GM19239 (cell line): ENCODE measurements around the gene RBMS2.

ENCODE experiments used
- DNase-seq: peaks from one replicate; pipeline ENCODE4 v3.0.0; 2011; ENCODE audit warnings: low spot score; ENCODE audit not compliant: insufficient read length
- FAIRE-seq: peaks from 2 replicates; lab custom pipeline; 2011; peaks lifted over from hg19 to GRCh38; lab: Jason Lieb, UNC

RBMS2 gene

DNA sequence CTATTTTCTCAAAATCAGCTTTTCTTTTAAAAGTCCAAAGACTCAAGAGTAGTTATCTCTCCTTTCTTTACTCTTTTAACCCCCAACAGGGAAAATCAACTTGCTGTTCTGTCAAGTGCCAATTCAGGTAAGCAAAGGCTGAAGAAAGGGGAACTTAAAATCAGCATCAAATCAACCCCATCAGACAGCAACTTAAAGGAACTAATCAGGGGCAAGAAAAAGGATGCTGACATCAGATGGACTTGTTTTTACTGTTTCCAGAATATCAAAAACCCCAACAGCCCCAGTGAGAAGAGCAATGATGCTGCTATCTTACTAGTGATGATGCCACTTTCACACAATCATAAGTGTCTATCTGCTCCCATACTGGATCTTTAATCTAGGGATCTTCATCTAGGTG is 105.1 kb downstream of the RBMS2 start:
- no peak for FAIRE-seq
- DNase-seq, result no peak

DNA sequence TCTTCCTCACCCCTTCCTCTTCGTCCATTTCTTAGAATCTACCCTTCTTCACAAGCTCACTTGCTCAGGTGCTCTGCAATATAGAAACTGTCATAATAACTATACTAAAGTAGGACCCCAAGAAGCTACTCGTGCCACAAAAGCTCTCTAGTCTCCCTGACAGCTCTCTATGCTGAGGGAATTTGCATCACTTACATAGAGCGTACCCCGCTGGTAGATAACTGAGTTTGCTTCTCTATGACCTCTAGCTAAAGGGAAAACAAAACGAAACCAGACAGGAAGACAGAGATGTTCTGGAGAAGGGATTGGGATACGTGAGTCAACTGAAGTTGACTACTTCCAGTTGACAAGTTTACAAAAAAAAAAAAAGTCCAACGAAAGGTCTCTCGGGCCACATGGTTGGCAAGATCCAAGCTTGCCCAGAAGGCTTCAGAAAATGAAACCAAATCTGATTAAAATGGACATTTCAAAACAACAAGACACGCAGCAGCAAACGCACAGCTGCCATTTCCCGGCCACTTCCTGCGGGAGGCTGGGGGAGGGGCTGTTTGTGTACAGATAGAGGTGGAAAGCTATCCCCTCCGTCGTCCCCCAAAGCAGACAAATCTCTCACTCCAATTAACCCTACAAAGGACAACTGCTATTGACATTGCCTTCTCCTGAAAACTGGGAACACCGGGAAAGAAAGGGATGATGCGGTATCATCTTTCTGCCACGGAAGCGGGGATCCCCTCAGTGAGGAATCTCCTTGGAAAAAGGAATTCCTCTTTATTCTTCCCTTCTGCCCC is 107.2 kb downstream of the RBMS2 start:
- DNase-seq (peak; percentile 62), FAIRE-seq (peak; percentile 81)

DNA sequence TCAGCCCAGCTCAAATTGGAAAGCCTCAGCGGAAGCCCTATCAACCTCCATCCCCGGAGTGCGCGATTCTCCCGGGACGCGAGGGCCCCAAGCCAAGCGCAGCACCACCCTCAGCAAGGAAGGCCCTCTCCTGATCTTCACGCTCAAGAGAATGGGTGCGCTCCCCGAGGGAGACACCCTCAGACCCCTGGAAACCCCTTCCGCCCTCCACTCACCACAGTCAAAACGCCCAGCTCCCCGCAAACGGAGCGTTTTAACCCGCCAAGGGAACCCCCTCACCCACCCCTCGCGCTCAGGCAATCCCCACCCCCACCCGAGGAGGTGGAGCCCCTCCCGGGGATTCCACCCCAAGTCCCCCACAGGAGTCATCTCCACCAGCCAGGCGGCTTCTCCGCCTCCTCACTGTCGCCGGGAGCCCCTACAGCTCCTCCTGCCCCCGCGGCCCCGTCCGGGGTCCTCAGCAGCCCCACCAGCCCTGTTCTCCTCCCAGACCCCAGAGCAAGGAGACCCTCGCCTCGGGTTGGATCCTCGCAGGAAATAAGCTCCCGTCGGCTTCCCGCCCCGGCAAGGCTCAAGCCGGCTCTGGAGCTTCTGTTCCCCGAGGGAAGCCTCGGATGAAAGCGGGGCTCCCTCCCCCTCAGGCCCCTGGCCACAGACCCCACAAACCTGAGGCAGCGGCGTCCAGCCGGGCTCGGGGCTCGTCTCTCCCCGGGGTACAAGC is 108.0 kb downstream of the RBMS2 start:
- DNase-seq, result no peak
- FAIRE-seq, result no peak

DNA sequence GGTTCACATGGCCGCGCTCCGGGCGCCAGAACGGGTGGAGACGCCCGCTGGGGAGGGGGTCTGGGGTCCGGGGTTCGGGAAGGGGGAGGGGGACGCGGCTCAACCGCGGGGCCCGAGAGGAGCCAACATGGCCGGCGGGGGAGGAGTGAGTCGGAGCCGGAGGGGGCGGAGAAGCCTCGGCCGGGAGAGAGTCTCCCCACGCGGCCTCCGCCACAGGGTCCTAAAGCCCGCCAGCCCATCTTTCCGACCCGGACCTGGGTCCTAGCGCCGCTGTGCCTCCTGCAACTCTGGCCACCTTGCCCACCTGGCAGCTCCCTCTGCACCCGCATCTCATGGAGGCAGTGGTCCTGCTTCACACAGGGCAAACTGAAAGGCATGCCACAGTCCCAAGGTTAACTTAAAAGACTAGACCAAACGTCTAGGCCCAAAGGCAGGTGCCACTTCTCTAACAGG is 108.6 kb downstream of the RBMS2 start, which contains the start of gene BAZ2A:
Gene BAZ2A (minus strand): TSS at position 147 of the 453 bp plus-strand sequence. CDS start 12,796 bp downstream, outside the sequence.
- peak; percentile 74 for FAIRE-seq
- DNase-seq, result peak; percentile 82

DNA sequence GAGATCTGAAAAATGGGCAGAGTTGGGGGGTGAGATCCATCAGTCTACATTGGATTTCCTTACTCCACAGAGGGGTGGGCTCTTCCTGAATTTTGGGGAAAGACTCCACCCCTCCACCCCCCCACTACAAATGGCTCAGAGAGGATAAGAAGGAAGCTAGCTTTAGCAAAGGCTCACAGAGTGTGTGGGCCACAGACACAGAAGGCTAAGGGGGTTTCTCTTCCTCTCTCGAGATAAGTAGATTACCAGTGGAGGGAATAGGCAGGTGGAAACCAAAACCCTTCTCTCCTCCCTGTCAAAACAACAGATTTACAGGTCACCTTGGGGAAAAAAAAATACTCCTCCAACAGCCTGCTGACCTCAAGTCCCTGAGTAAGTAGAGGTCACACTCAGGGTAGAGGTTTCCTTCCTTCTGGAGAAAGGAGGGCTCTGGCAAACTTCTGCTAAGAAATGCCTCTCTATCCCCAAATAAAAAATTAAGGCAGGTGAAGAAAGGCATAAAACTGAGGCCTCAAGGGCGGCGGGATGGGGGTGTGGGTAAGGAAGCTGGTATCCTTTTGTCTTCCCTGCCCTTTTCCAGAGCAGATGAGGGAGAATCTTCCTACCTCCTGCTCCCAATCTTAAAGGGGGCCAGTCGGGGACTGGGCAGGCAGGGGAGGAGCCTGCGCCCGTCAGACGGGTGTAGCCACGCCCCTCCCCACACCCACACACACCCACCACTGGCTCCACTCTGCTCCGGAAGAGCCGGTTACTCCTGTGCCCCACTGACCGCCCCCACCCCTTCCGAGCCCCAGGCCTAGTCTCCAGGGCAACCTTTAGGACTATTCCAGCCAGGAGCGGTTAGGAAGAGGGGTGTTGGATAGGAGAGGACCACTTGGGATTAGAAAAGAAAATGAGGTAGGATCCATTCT is 110.4 kb downstream of the RBMS2 start:
- DNase-seq (no peak), FAIRE-seq (no peak)

- FAIRE-seq (no peak), DNase-seq (no peak)
Observed at GRCh38 chr12:56632701-56633467, 111.3 kb downstream of the RBMS2 start.

GRCh38 chr12:56633468-56634241 is 112.0 kb downstream of the RBMS2 start:
- no peak for DNase-seq
- FAIRE-seq, result no peak

DNA sequence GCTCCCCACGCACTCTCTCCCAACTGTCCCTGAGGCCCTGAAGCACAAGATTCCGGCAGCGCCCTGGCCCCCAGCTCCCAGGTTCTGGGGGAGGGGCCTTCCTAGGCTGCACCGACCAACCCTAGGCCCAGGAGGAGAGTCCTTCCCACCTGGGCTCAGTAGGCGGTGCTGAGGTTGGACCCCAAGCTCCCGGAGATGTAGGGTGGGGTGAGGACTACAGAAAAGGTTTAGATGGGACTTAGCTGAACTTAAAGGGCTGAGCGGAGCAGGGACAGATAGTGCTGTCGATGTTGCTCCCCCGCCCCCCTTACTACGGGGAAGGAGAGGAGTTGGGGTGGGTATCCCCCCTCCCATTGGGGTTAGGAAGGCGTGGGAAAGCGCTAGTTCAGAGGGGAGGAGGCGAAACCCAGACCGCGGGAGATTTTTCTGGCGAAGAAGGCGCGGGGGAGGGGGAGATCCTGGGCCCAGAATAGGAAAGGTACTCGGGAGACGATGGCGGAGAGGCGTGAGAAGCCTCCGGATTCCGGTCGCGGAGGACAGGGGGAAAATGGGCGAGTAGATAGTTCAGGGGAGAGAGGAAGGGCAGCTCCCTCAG is 112.7 kb downstream of the RBMS2 start:
- peak; percentile 26 for FAIRE-seq
- DNase-seq, result no peak

- FAIRE-seq (peak; percentile 71), DNase-seq (no peak)
Observed at GRCh38 chr12:56634837-56635791, 113.5 kb downstream of the RBMS2 start.

DNA sequence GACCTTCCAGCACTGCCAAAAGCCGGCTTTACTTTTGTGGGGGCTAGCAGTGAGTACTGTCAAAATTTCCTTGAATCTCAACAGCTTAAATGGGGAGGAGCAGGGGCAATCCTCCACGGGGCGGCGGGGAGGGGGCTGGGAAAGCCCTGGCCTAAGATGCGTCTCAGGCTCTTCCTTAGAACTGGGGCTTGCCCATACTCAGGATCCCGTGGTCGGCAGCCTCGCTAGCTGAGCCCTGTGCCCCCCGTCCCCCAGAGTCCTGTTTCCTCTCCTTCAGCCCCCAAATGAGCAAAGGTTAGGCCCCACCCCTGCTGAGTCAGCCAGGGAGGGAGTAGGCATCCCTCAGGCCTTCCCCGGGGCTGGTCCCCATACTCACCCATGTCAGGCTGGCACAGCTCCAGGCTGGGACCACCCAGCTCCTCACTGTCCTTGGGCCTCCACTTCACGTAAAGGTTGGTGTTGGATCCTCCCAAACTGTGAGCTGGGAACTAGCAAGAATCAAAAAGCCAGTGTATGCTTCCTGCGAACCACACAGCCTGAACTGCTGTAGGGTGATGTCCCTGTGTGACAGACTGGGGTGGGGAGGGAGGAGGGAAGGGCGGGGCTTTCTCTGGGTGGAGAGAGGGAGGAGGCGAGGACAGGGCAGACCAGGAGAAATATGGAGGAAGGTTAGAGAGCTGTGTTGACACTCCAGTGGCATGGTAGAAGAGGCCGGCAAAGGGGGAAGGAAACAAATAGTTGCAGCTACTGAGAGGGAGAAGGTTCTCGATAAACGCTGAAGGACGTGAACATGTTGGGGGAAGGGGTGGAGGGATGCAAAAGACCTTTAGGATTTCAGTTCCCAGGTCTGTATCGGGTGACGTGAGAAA is 114.4 kb downstream of the RBMS2 start:
- FAIRE-seq (peak; percentile 96), DNase-seq (peak; percentile 74)

GRCh38 chr12:56636675-56637540 is 115.3 kb downstream of the RBMS2 start:
- DNase-seq (peak; percentile 76), FAIRE-seq (no peak)

- FAIRE-seq, result no peak
Observed at GRCh38 chr12:56637621-56638020, 116.0 kb downstream of the RBMS2 start.

GRCh38 chr12:56641219-56641618 is 119.6 kb downstream of the RBMS2 start:
- no peak for FAIRE-seq
- DNase-seq, result no peak

More at GRCh38 chr12:56637621-56638020, 116.0 kb downstream of the RBMS2 start:
- no peak for DNase-seq

GRCh38 chr12:56644654-56645053 is 123.0 kb downstream of the RBMS2 start:
- FAIRE-seq, result peak; percentile 18
- DNase-seq, result no peak

DNA sequence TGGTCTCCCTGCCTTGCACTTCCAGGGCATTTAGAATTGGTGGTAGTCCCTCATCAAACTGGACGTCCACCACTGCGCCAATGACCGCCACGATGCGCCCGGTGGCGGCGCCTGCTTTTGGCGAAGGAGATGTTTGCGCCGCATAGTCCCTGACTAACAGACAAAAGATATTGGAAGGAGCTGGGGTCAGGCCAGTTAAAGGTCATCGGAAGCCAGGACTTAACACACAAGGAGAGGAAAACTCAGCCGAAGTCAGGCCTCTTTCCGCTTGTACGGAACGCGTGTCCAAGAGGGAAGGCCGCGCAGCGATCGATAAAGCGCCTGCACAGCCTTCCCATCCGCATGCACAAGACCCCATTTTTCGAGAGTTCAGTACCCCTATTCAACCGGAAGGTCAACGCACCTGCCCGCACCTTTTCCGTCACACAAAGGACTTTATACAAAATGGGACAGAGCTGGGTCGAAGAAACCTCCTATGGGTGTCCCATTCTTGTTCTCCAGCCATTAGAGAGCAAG is 123.6 kb downstream of the RBMS2 start:
- FAIRE-seq (no peak), DNase-seq (no peak)
